NCI-H187 (cell line): ENCODE results near the gene MYBBP1A.
A peak's percentile ranks its signal among the peaks of the same experiment; 100 is the strongest.

Experiments
- DNase-seq, 2 experiments: peaks; one replicate each; lab custom pipeline; 2025; lab: John Stamatoyannopoulos, UW

Gene MYBBP1A

GRCh38 chr17:4573115-4573514, 17.9 kb upstream of the MYBBP1A start:
- DNase-seq: no peak

DNA sequence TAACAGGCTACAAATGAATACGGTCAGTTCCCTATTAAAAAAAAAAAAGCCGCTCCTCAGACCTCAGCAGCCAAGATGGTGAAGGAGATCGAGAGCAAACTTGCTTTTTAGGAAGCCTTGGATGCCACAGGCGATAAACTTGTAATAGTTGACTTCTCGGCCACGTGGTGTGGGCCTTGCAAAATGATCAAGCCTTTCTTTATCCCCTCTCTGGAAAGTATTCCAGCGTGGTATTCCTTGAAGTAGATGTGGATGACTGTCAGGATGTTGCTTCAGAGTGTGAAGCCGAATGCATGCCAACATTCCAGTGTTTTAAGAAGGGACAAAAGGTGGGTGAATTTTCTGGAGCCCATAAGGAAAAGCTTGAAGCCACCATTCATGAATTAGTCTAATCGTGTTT, 16.9 kb upstream of the MYBBP1A start:
- no peak for DNase-seq

- DNase-seq: no peak
Observed at GRCh38 chr17:4569591-4569990, 14.4 kb upstream of the MYBBP1A start.

DNA sequence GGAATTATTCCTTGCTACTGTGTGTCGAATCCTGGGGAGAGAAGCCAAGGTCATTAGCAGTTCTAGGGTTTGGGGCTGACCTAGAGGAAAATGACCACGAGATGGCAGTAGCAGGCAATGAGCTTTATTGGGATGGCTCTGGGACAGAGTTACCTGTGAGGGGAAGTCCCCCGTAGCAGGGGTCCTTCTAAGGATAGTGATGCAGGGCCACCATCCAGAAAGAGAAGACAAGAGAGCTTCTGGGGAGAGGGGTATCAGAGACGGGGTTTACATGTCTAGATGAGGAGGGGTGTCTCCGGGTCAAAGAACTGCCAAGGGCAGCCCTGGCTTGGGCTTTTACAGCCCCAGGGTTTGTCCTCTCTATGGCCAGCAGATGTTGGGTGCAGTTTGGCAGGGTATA, 11.6 kb upstream of the MYBBP1A start:
- peak; percentile 32 to 41 for DNase-seq

- peak in 1 of 2 experiments; percentile 52 for DNase-seq
Observed at GRCh38 chr17:4565209-4566141, 10.3 kb upstream of the MYBBP1A start.

DNA sequence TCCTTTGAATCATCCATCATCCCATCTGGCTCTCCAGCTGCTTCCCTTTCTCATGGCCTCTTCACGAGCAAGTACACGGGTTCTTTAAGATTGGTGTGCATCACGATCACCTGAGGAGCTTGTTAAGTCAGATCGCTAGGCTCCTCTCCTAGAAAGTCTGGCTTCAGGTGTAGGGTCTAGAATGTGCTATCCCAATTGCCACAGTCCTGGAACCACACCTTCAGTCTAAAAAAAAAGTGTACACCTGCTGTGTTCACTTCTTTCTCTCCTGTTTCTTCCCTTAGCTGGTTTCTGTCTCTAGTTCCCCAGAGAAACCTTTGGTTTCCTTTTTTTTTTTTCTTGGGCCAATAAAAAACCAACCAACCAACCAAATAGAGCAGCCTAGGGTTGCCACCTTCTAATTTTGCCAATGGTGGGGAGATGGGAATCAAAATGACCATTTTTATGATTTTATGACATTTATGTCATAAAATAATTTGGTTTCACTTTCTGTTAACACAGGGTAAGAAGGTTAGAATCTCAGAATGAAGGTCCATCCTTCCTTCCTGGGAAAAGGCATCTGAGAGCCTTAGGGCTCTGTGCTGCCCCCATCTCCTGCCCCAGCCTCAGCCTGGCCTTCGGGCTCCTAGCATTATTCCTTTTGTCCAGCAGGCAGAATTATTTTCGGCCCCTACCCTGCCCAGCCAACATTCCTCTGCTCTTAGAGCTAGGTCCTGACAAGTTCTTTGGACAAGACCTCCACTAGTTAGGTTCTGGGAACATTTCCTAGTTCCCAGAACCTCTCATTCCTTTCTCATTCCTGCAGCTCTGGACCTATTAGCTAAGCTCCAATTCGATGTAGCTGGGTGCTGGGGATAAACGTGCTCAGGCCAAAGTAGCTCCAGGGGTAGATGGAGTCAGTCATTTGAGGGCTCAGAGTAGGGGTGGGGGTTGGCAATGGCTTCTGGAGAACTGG, 7.1 kb upstream of the MYBBP1A start:
- no peak for DNase-seq

DNA sequence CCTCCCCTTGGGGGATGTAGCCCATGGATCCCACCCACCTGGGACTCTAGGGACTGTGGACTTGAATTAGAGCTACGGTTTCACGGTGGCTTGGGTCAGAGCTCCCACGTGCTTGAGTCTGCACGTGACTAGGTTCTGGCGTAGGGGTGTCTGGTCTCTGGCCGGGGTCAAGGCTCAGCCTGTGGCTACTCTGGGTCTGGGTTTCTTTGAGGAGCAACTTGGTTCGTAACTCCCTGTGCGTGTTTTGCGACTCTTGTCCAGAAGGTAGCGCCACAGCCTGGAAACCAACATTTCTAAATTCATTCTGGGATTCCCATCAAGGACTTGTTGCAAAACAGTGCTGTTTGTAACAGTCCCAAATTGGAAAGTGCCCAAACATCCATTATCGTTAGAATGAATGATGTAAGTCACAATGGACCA, 5.7 kb upstream of the MYBBP1A start:
- no peak for DNase-seq

- DNase-seq: no peak
Observed at GRCh38 chr17:4560421-4560820, 5.2 kb upstream of the MYBBP1A start, which contains the start of gene GGT6. GGT6 (minus strand) TSS chr17:4560577; CDS start chr17:4560521, 56 bp downstream.

- no peak for DNase-seq
Observed at GRCh38 chr17:4559966-4560365, 4.8 kb upstream of the MYBBP1A start.

DNA sequence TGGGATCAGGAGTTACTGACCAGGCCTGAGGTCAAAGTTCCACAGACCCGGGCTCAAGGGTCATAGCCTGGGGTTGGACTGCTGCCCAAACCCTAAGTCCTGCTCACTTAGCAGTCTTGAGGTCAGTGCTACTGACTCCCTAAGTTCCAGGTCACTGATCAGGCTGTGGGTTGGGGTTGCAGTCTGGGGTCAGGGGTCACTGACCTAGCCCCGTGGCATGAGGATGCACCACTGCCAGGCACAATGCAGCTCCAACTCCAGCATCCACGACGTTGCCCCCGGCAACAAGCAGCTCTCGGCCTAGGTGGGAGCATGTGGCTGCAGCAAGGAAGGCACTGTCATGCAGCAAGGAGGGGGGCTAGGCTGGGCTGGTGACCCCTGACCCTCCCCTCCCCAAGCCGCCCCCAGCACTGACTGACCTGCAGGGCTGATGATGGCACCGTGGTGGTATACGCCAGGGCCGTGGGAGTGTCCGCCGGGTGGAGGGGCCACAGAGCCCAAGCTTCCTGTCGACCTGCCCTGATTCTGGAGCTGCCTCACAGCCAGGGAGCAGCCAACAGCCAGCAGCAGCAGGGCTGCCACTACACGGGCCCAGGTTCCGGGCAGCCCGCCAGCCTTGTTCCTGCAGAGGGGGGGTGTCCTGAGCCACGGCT, 4.1 kb upstream of the MYBBP1A start:
- no peak for DNase-seq

- DNase-seq: no peak
Observed at GRCh38 chr17:4558347-4558971, 3.3 kb upstream of the MYBBP1A start.

DNA sequence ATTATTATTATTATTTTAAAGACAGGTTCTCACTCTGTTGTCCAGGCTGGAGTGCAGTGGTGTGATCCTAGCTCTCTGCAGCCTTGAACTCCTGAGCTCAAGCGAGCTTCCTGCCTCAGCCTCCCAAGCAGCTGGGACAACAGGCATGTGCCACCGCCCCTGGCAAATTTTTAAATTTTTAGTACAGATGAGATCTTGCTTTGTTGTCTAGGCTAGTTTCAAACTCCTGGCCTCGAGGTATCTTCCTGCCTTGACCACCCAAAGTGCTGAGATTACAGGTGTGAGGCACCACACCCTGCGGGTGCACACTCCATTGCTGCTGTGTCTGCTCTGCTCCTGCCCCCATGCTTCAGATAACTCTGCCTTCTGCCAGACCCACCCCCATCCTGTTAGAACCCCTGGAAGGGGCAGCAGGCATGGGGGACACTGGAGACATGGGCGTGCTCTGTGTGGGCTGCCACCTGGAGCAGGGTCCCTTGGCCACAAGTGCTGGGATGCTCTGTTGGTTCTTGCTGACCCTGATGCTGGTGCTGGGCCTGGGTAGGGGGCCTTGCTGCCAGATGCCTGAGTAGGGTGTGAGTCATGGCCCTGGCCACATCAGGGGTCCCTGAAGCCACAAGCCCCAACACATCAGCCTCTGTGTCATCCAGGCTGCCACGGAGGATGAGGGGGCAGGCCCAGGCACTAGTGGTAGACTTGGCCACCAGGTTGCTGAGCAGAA, 2.6 kb upstream of the MYBBP1A start:
- no peak for DNase-seq

GRCh38 chr17:4556996-4557395, 1.8 kb upstream of the MYBBP1A start:
- no peak for DNase-seq

- DNase-seq: no peak
Observed at GRCh38 chr17:4555873-4556759, 932 bp upstream of the MYBBP1A start.

DNA sequence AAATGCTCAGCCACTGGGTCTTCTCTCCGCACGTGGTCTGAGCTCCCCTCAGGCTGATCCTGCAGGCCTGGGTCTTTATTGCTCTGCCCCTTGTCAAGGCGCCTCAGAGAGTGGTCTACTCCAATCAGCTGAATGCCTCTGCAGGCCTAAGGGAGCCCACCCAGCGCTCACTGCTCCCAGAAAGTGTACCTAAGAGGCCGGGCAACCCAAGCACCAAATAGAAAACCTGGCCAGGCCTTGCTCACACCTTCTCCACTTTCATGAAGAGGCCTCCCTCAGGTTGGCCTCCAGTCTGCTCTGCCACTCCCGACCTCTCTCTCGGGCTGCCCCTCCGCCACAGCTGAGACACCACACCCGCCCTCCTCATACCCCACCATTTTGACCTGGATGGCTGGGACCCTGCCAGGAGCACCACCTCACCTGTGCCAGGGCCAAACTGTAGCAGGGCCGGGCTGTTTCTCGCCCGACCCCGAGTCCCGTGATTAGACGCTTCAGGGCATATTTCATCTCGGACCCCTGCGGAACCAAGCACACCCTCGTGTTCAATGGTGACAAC, 665 bp downstream of the MYBBP1A start:
- DNase-seq: no peak

- DNase-seq: no peak
Observed at GRCh38 chr17:4553669-4554068, 1.5 kb downstream of the MYBBP1A start.

DNA sequence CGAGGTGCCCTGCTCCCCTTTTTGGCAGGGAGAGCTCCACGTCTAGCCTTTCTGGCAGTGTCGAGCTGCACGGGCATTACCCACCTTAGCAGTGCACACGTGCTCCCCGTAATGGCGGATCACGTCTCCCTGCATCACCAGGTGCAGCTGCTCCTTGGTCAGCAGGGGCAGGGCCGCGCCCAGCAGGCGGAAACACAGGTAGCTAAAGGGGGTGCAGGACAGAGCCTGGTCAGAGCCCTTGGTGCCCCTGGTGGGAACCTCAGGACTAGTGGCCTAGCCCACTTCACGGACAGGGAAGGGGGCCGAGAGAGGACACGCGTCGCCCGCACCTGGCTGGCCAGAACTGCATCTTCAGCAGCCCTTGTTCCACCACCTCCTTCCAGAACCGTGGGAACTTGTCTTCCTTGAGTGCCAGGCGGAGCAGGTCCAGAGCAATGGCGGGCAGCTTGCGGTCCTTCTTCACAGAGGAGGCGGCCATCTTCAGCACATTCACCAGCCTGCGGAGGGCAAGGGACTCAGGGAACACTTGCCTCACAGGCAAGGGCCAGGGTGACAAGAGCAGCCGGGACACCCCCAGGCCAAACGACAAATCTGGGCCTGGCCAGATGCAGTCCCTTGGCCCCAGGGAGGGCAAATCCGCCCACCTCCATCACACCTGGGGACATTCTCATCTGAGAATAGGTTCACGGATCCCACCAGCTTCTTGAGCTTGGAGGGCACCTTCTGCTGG, 3.2 kb downstream of the MYBBP1A start:
- no peak for DNase-seq

DNA sequence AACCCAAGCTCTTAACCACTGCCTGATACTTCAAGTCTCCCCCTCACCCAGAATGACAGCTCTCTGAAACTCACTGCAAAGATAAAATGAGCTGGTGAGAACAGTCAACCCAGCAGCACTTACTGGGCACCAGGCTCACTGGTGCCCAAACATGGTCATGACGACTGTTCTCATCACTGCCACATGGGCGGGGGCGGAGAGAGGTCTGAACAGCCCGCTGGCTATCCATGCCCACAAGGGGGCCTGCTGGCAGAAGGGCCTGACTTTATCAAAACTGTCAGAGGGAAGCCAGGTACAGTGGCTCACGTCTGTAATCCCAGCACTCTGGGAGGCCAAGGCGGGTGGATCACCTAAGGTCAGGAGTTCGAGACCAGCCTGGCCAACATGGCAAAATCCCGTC, 4.0 kb downstream of the MYBBP1A start:
- no peak for DNase-seq

GRCh38 chr17:4550534-4551039, 4.6 kb downstream of the MYBBP1A start:
- no peak for DNase-seq
